ENCODE measurements around the gene SLC25A23.

The SLC25A23 gene

GRCh38 chr19:6481541-6482342, 22.1 kb upstream of the SLC25A23 start, which contains the start of gene DENND1C:
Gene DENND1C, minus strand, starts transcription at chr19:6481787. Its CDS starts 92 bp downstream, at chr19:6481695.
- peak; percentile 77 for DNase-seq

GRCh38 chr19:6480848-6481415, 21.3 kb upstream of the SLC25A23 start:
- DNase-seq: no peak

- no peak for DNase-seq
Observed at GRCh38 chr19:6479836-6480398, 20.3 kb upstream of the SLC25A23 start.

GRCh38 chr19:6478815-6479214, 19.2 kb upstream of the SLC25A23 start:
- no peak for DNase-seq

GRCh38 chr19:6476896-6477431, 17.4 kb upstream of the SLC25A23 start:
- no peak for DNase-seq

GRCh38 chr19:6476155-6476895, 16.7 kb upstream of the SLC25A23 start:
- DNase-seq: peak; percentile 59

- DNase-seq: no peak
Observed at GRCh38 chr19:6475321-6476108, 15.9 kb upstream of the SLC25A23 start.

GRCh38 chr19:6473647-6474046, 14.1 kb upstream of the SLC25A23 start:
- no peak for DNase-seq

- no peak for DNase-seq
Observed at GRCh38 chr19:6472713-6473112, 13.1 kb upstream of the SLC25A23 start.

- DNase-seq: no peak
Observed at GRCh38 chr19:6471076-6471475, 11.5 kb upstream of the SLC25A23 start.

GRCh38 chr19:6470173-6470572, 10.6 kb upstream of the SLC25A23 start:
- DNase-seq: no peak

- DNase-seq: no peak
Observed at GRCh38 chr19:6467384-6467783, 7.8 kb upstream of the SLC25A23 start.

GRCh38 chr19:6466526-6467248, 7.1 kb upstream of the SLC25A23 start:
- DNase-seq: no peak

- DNase-seq: no peak
Observed at GRCh38 chr19:6465663-6466062, 6.1 kb upstream of the SLC25A23 start.

GRCh38 chr19:6465006-6465405, 5.4 kb upstream of the SLC25A23 start:
- DNase-seq: no peak

- DNase-seq: no peak
Observed at GRCh38 chr19:6464070-6464873, 4.7 kb upstream of the SLC25A23 start, which contains the start of gene CRB3. Gene CRB3, plus strand, starts transcription at chr19:6464271. Its CDS starts 431 bp downstream, at chr19:6464702.

- DNase-seq: peak; percentile 99
Observed at GRCh38 chr19:6460099-6460884, 700 bp upstream of the SLC25A23 start.

GRCh38 chr19:6458695-6459261, 814 bp downstream of the SLC25A23 start:
- DNase-seq: no peak

- DNase-seq: peak; percentile 20
Observed at GRCh38 chr19:6457958-6458694, 1.5 kb downstream of the SLC25A23 start.

All from hematopoietic multipotent progenitor cell treated with erythropoietin and hydrocortisone succinate and interleukin-3 and kit ligand, for 4 days (in vitro differentiated cells).